Suppressor macrophage (primary cell): ENCODE data around the gene AHNAK2.
"Not testable (repeated sequence)": the region's sequence is repeated elsewhere in the genome, so short reads cannot be mapped to it uniquely, and the experiment has no call there.

Experiments used
- DNase-seq, 4 experiments: peaks; one replicate each; pipeline ENCODE4 v3.0.0-alpha.2; 2020 to 2022

AHNAK2 gene

DNA sequence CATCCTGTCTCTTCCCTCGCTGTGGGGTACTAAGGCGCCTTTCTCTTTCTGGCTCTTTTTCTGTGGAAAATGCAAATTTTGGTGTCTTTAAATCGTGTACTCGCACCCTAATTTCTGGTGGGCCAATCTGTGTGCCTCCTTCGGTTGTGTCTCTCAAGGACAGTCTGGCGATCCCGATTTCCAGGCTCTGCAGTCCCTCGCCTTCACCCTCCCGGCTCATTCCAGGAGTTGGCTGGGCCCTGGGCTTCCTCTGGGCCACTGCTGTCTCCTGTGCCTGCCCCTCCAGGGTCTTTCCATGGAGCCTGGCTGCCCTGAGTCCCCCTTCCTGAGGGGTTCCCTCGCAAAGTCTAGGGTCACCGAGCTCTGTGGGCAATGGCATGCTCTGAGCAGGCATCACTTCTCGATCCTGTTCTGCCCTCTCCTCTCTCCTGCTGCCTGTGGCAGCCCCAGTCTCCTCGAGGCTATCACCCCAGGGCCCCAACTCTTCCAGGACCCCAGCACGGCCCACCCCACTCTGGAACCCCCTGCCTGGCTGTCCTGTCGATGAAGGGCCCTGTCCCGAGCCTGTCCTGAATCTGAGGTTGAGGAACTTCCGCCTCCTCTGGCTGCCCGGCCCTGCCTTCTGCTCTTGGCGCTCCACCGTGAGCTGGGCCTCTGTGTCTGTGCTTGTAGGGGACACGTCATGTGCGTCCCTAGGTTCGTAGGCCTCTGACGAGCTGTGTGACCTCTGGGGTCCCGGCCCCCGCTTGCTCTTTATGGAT lies 24.1 kb downstream of the AHNAK2 start:
- no peak for DNase-seq

DNA sequence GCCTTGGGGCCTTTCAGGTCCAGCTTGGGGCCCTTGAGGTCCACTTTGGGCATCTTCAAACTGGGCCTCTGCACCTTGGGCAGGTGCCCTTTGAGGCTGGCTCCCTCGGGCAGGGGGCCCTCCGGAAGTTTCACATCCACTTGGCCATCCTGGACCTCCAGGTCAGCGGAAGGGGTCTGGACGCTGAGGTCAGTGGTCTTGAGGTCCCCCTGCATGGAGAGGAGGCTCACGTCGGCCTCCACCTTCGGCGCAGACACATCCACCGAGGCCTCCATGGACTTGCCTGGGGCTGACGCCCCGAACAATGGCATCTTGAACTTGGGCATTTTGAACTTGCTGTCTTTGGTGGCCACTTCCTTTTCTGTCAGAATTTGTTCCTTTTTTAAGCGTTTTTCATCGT lies 25.1 kb downstream of the AHNAK2 start:
- no peak for DNase-seq

DNA sequence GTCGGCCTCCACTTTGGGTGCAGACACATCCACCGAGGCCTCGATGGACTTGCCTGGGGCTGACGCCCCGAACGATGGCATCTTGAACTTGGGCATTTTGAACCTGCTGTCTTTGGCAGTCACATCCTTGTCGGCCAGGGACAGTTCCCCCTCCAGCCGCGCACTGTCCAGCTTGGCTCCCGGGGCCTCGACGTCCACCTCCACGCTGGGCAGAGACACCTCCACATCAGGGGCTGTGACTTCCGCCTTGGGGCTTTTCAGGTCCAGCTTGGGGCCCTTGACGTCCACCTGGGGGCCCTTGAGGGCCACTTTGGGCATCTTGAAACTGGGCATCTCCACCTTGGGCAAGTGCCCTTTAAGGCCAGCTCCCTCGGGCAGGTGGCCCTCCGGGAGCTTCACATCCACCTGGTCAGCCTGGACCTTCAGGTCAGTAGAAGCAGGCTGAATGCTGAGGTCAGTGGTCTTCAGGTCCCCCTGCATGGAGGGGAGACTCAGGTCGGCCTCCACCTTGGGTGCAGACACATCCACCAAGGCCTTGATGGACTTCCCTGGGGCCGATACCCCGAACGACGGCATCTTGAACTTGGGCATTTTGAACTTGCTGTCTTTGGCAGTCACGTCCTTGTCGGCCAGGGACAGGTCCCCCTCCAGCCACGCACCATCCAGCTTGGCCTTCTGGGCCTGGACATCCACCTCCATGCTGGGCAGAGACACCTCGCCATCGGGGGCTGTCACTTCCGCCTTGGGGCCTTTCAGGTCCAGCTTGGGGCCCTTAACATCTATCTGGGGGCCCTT lies 26.1 kb downstream of the AHNAK2 start:
- not testable (repeated sequence) for DNase-seq

DNA sequence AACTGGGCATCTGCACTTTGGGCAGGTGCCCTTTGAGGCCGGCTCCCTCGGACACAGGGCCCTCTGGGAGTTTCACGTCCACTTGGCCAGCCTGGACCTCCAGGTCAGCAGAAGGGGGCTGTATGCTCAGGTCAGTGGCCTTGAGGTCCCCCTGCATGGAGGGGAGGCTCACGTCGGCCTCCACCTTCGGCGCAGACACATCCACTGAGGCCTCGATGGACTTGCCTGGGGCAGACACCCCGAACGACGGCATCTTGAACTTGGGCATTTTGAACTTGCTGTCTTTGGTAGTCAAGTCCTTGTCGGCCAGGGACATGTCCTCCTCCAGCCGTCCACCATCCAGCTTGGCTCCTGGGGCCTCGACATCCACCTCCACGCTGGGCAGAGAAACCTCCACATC lies 27.5 kb downstream of the AHNAK2 start:
- not testable (repeated sequence) for DNase-seq

DNA sequence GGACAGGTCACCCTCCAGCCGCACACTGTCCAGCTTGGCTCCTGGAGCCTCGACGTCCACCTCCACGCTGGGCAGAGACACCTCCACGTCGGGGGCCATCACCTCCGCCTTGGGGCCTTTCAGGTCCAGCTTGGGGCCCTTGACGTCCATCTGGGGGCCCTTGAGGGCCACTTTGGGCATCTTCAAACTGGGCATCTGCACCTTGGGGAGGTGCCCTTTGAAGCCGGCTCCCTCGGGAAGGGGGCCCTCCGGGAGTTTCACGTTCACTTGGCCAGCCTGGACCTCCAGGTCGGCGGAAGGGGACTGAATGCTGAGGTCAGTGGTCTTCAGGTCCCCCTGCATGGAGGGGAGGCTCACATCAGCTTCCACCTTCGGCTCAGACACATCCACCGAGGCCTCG lies 28.2 kb downstream of the AHNAK2 start:
- no peak for DNase-seq

DNA sequence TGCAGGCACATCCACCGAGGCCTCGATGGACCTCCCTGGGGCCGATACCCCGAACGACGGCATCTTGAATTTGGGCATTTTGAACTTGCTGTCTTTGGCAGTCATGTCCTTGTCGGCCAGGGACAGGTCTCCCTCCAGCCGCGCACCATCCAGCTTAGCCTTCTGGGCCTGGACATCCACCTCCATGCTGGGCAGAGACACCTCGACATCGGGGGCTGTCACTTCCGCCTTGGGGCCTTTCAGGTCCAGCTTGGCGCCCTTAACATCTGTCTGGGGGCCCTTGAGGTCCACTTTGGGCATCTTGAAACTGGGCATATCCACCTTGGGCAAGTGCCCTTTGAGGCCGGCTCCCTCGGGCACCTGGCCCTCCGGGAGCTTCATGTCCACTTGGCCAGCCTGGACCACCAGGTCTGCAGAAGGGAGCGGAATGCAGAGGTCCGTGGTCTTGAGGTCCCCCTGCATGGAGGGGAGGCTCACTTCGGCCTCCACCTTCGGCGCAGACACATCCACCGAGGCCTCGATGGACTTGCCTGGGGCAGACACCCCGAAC lies 28.7 kb downstream of the AHNAK2 start:
- DNase-seq = not testable (repeated sequence)

DNA sequence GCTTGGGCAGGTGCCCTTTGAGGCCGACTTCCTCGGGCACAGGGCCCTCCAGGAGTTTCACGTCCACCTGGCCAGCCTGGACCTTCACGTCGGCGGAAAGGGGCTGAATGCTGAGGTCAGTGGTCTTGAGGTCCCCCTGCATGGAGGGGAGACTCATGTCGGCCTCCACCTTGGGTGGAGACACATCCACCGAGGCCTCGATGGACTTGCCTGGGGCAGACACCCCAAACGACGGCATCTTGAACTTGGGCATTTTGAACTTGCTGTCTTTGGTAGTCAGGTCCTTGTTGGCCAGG lies 29.5 kb downstream of the AHNAK2 start:
- no peak for DNase-seq

DNA sequence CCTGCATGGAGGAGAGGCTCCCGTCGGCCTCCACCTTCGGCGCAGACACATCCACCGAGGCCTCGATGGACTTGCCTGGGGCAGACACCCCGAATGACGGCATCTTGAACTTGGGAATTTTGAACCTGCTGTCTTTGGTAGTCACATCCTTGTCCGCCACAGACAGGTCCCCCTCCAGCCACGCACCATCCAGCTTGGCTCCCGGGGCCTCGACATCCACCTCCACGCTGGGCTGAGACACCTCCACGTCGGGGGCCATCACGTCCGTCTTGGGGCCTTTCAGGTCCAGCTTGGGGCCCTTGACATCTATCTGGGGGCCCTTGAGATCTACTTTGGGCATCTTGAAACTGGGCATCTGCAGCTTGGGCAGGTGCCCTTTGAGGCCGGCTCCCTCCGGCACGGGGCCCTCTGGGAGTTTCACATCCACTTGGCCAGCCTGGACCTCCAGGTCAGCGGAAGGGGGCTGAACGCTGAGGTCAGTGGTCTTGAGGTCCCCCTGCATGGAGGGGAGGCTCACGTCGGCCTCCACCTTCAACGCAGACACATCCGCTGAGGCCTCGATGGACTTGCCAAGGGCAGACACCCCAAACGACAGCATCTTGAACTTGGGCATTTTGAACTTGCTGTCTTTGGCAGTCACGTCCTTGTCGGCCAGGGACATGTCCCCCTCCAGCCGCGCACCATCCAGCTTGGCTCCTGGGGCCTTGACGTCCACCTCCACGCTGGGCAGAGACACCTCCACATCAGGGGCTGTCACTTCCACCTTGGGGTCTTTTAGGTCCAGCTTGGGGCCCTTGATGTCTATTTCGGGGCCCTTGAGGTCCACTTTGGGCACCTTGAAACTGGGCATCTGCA lies 30.1 kb downstream of the AHNAK2 start:
- not testable (repeated sequence) for DNase-seq

DNA sequence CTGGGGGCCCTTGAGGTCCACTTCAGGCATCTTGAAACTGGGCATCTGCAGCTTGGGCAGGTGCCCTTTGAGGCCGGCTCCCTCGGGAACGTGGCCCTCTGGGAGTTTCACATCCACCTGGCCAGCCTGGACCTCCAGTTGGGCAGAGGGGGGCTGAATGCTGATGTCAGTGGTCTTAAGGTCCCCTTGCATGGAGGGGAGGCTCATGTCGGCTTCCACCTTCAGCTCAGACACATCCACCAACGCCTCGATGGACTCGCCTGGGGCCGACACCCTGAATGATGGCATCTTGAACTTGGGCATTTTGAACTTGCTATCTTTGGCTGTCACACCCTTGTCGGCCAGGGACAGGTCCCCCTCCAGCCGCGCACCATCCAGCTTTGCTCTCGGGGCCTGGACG lies 31.0 kb downstream of the AHNAK2 start:
- not testable (repeated sequence) for DNase-seq

DNA sequence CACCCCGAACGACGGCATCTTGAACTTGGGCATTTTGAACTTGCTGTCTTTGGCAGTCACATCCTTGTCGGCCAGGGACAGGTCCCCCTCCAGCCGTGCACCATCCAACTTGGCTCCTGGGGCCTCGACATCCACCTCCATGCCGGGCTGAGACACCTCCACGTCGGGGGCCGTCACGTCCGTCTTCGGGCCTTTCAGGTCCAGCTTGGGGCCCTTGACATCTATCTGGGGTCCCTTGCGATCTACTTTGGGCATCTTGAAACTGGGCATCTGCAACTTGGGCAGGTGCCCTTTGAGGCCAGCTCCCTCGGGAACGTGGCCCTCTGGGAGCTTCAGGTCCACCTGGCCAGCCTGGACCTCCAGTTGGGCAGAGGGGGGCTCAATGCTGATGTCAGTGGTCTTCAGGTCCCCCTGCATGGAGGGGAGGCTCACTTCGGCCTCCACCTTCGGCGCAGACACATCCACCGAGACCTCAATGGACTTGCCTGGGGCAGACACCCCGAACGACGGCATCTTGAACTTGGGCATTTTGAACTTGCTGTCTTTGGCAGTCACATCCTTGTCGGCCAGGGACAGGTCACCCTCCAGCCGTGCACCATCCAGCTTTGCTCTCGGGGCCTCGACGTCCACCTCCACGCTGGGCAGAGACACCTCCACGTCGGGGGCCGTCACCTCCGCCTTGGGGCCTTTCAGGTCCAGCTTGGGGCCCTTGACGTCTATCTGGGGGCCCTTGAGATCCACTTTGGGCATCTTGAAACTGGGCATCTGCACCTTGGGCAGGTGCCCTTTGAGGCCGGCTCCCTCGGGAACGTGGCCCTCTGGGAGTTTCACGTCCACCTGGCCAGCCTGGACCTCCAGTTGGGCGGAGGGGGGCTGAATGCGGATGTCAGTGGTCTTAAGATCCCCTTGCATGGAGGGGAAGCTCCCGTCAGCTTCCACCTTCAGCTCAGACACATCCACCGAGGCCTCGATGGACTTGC lies 31.9 kb downstream of the AHNAK2 start:
- not testable (repeated sequence) for DNase-seq

DNA sequence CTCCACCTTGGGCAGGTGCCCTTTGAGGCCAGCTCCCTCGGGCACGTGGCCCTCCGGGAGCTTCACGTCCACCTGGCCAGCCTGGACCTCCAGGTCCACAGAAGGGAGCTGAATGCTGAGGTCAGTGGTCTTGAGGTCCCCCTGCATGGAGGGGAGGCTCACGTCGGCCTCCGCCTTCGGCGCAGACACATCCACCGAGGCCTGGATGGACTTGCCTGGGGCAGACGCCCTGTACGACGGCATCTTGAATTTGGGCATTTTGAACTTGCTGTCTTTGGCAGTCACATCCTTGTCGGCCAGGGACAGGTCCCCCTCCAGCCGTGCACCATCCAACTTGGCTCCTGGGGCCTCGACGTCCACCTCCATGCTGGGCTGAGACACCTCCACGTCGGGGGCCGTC lies 32.9 kb downstream of the AHNAK2 start:
- DNase-seq = not testable (repeated sequence)

DNA sequence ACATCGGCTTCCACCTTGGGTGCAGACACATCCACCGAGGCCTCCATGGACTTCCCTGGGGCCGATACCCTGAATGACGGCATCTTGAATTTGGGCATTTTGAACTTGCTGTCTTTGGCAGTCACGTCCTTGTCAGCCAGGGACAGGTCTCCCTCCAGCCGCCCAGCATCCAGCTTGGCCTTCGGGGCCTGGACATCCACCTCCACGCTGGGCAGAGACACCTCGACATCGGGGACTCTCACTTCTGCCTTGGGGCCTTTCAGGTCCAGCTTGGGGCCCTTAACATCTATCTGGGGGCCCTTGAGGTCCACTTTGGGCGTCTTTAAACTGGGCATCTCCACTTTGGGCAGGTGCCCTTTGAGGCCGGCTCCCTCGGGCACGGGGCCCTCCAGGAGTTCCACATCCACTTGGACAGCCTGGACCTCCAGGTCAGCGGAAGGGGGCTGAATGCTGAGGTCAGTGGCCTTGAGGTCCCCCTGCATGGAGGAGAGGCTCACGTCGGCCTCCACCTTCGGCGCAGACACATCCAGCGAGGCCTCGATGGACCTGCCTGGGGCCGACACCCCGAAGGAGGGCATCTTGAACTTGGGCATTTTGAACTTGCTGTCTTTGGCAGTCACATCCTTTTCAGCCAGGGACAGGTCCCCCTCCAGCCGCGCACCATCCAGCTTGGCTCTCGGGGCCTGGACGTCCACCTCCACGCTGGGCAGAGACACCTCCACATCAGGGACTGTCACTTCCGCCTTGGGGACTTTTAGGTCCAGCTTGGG lies 33.6 kb downstream of the AHNAK2 start:
- not testable (repeated sequence) for DNase-seq

DNA sequence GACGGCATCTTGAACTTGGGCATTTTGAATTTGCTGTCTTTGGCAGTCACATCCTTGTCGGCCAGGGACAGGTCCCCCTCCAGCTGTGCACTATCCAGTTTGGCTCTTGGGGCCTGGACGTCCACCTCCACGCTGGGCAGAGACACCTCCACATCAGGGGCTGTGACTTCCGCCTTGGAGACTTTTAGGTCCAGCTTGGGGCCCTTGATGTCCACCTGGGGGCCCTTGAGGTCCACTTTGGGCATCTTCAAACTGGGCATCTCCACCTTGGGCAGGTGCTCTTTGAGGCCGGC lies 34.2 kb downstream of the AHNAK2 start:
- DNase-seq = not testable (repeated sequence)

DNA sequence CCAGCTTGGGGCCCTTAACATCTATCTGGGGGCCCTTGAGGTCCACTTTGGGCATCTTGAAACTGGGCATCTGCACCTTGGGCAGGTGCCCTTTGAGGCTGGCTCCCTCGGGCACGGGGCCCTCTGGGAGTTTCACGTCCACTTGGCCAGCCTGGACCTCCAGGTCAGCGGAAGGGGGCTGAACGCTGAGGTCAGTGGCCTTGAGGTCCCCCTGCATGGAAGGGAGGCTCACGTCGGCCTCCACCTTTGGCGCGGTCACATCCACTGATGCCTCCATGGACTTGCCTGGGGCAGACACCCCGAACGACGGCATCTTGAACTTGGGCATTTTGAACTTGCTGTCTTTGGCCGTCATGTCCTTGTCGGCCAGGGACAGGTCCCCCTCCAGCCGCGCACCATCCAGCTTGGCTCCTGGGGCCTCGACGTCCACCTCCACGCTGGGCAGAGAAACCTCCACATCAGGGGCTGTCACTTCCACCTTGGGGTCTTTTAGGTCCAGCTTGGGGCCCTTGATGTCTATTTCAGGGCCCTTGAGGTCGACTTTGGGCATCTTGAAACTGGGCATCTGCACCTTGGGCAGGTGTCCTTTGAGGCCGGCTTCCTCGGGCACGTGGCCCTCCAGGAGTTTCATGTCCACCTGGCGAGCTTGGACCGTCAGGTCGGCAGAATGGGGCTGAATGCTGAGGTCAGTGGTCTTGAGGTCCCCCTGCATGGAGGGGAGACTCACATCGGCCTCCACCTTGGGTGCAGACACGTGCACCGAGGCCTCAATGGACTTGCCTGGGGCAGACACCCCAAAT lies 34.8 kb downstream of the AHNAK2 start:
- DNase-seq = not testable (repeated sequence)

DNA sequence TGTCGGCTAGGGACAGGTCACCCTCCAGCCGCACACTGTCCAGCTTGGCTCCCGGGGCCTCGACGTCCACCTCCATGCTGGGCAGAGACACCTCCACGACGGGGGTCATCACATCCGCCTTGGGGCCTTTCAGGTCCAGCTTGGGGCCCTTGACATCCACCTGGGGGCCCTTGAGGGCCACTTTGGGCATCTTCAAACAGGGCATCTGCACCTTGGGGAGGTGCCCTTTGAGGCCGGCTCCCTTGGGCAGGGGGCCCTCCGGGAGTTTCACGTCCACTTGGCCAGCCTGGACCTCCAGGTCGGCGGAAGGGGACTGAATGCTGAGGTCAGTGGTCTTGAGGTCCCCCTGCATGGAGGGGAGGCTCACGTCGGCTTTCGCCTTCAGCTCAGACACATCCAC lies 35.6 kb downstream of the AHNAK2 start:
- DNase-seq = no peak

DNA sequence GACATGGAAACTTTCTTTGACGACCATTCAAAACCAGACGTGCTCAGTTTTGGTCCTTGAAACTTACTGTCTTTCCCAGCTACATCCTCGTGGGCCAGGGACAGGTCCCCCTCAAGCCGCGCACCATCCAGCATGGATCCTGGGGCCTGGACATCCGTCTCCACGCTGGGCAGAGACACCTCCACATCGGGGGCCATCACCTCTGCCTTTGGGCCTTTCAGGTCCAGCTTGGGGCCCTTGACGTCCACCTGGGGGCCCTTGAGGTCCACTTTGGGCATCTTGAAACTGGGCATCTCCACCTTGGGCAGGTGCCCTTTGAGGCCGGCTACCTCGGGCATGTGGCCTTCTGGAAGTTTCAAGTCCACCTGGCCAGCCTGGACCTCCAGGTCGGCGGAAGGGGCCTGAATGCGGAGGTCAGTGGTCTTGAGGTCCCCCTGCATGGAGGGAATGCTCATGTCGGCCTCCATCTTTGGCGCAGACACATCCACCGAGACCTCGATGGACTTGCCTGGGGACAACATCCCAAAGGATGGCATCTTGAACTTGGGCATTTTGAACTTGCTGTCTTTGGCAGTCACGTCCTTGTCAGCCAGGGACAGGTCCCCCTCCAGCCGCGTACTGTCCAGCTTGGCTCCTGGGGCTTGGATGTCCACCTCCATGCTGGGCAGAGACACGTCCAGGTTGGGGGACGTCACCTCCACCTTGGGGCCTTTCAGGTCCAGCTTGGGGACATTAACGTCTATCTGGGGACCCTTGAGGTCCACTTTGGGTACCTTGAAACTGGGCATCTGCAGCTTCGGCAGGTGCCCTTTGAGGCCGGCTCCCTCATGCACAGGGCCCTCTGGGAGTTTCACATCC lies 36.4 kb downstream of the AHNAK2 start:
- DNase-seq = no peak

DNA sequence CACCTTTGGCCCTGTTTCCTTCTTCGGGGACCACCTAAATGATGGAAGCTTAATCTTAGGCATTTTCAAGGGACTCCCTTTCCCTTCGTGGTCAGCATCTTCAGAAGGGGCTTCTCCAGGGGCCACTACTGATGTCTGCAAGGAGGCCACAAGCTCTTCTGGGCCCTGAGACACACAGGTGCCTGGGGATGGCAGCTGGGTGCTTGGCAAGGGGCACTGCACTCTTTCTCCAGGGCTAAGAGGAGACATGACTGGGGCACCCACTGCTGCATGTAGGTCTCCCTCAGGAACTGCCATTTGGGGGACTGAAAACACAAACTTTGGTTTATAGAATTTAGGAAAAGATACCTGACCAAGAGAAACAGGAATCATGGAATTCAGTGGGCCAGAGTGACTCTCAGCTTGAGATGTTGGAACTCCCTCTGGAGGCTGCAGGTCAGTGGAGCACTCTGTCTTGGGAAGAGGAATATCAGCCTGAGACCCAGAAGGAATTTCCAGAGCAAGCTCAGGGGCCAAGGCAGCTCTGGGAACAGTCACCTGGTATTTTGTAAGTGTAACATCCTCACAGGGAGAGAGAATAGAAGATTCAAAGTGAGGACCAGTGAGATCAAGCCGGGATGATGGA lies 37.5 kb downstream of the AHNAK2 start:
- DNase-seq = no peak

DNA sequence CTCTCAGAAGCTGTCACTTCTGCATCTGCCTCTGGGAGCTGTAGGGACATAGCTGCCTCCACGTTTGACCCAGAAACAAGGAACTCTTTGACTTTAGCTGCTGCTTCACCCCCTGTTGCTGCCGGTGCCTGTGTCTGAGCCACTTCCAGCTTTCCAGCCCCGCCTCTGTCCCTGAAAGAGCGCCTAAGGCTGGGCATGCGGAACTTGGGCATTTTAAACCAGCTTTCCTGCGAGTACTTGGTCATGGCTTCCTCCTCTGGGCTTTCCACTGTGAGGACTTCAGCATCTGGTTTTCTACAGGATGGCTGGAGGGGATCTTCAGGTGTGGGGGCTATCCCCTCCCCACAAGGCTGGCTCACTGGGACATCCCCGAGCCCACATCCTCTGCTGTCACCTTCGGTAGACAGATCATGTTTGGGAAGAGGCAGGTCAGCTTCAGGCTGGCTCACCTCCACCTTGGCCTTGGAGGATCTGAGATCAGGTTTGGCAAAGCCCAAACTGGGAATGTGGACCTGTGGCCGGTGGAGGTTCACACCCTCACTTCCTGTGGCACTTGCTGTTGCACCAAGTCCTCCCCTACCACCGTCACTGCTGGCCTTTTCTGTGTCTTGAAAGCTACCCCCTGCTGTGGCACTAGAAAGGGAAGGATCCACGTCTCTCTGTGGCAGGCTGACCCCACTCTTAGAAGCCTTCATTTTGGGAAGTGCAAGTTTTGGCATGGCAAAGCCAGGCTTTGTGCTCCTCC lies 38.3 kb downstream of the AHNAK2 start:
- peak; percentile 21 to 41 (median 36) for DNase-seq
